Activated naive CD8-positive, alpha-beta T cell (primary cell): ENCODE data around the gene STIL.
"Not testable (repeated sequence)": the region's sequence is repeated elsewhere in the genome, so short reads cannot be mapped to it uniquely, and the experiment has no call there.

Experiments
- H3K27ac Mint-ChIP-seq: one replicate; pipeline ENCODE4 v1.8.0; 2021; ENCODE audit warnings: mixed read lengths
- H3K27me3 Mint-ChIP-seq: one replicate; pipeline ENCODE4 v1.8.0; 2021; ENCODE audit warnings: mixed read lengths
- H3K36me3 Mint-ChIP-seq: one replicate; pipeline ENCODE4 v1.8.0; 2021; ENCODE audit warnings: mixed read lengths
- H3K4me1 Mint-ChIP-seq: one replicate; pipeline ENCODE4 v1.8.0; 2021; ENCODE audit warnings: low read depth, mixed read lengths
- H3K4me3 Mint-ChIP-seq: one replicate; pipeline ENCODE4 v1.8.0; 2021; ENCODE audit warnings: mild to moderate bottlenecking, mixed read lengths
- H3K9me3 Mint-ChIP-seq: one replicate; pipeline ENCODE4 v1.8.0; 2021; ENCODE audit warnings: low read depth, mixed read lengths

STIL gene

DNA sequence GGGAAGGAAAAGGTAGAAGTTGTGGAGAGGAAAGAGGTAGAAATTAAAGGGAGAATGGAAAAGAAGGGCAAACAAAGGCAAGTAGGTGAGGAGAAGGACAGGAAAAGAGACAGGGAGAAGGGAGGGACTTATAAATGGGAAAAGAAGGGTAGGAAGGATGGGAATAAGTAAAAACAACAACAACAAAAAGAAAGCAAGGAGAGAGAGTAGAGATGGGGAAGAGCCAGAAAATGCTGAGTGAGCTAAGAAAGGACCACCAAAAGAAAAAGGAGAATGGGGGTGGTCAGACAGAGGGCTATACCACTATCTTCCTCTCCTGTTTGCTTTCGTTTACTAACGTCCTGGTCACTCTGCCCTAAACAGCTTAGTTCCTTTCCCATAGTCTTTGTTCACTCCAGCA, 17.9 kb upstream of the STIL start:
- H3K27me3 Mint-ChIP-seq = no peaks in the 10 kb centered on the region
- H3K27ac Mint-ChIP-seq = no peak overlapping the region
- no peak overlapping the region for H3K4me3 Mint-ChIP-seq
- peaks cover 16% of the 10 kb centered on the region for H3K4me1 Mint-ChIP-seq
- no peaks in the 10 kb centered on the region for H3K9me3 Mint-ChIP-seq
- H3K36me3 Mint-ChIP-seq = no peaks in the 10 kb centered on the region

DNA sequence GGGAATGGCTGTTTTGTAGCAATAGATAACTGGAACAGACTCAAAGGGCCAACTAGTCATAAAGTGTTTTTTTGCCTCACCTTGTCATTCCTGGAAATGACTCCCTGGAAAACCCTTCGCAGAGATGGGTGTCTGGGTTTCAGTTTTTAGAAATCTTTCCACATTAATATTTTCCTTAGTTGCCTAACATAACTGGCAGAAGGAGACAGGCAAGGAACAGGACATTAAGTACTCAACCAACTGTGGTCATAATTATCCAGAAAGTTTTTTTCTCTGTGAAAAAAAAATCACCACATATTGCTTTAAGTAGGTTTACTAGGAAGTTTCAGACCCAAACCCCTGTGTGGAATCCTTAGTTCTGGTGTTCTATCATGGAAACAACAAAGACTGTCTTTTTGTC, 16.3 kb upstream of the STIL start:
- no peaks in the 10 kb centered on the region for H3K27me3 Mint-ChIP-seq
- no peak overlapping the region for H3K4me3 Mint-ChIP-seq
- no peaks in the 10 kb centered on the region for H3K9me3 Mint-ChIP-seq
- no peaks in the 10 kb centered on the region for H3K36me3 Mint-ChIP-seq
- no peak overlapping the region for H3K27ac Mint-ChIP-seq
- peaks cover 10% of the 10 kb centered on the region for H3K4me1 Mint-ChIP-seq

DNA sequence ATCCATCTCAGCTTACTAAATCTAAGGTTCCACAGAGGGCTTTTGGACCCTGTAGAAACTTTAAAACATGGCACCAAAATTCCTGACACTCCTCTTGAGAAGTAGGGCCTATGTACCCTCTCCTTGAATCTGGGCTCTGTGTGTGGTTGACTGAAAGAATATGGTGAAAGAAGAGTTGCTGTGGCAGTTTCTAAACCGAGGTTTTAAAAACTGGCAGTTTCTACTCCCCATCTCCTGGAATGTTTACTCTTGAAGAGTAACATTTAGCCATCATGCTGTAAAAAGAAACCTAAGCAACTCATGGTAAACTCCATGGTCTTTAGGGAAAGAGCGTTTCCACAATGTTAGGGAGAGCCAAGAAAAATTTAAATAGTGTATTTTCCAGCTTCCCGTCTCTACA, 15.0 kb upstream of the STIL start:
- H3K4me3 Mint-ChIP-seq = no peak overlapping the region
- H3K27ac Mint-ChIP-seq = no peak overlapping the region

DNA sequence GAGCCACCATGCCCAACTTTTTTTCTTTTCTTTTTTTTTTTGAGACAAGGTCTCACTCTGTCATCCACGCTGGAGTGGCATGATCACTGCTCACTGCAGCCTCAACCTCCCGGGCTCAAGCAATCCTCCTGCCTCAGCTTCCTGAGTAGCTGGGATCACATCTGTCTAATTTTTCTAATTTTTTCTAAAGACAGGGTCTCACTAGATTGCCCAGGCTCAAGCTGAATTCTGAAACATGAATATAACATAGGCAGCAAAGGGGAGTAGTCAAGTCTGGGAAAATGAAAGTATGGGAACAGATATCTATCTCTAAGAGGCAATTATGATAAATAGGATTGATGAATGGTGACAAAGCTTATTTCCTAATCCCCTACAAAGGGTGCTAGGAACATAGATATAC, 12.3 kb upstream of the STIL start:
- Mint-ChIP-seq H3K4me1 (no peaks in the 10 kb centered on the region), H3K27ac (no peak overlapping the region), H3K9me3 (no peaks in the 10 kb centered on the region), H3K27me3 (no peaks in the 10 kb centered on the region), H3K4me3 (no peak overlapping the region), H3K36me3 (no peaks in the 10 kb centered on the region)

More for the DNA sequence above, 15.0 kb upstream of the STIL start:
- no peaks in the 10 kb centered on the region for H3K27me3 Mint-ChIP-seq
- H3K4me1 Mint-ChIP-seq = peaks cover 3% of the 10 kb centered on the region
- H3K9me3 Mint-ChIP-seq = no peaks in the 10 kb centered on the region
- H3K36me3 Mint-ChIP-seq = no peaks in the 10 kb centered on the region

DNA sequence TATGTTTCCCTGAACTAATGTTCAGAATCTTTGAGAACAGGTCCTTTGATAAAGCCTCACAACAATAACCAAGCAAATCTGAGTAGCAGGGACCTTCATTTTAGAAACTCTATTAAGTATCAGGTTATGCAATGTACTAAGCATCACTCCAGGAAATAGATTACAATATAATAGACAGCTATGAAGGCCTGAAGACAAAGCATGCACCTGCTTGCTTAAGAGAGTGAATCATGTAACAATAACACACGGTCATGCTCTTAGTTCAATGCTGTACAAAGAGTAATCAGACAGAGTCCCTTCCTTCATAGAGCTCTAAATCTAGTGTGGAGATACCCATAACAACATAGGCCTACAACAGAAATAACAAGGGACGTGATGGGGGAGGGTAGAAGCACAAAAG, 11.6 kb upstream of the STIL start:
- no peak overlapping the region for H3K27ac Mint-ChIP-seq
- H3K36me3 Mint-ChIP-seq = no peaks in the 10 kb centered on the region
- H3K4me1 Mint-ChIP-seq = no peaks in the 10 kb centered on the region
- H3K9me3 Mint-ChIP-seq = no peaks in the 10 kb centered on the region
- no peaks in the 10 kb centered on the region for H3K27me3 Mint-ChIP-seq
- H3K4me3 Mint-ChIP-seq = no peak overlapping the region

DNA sequence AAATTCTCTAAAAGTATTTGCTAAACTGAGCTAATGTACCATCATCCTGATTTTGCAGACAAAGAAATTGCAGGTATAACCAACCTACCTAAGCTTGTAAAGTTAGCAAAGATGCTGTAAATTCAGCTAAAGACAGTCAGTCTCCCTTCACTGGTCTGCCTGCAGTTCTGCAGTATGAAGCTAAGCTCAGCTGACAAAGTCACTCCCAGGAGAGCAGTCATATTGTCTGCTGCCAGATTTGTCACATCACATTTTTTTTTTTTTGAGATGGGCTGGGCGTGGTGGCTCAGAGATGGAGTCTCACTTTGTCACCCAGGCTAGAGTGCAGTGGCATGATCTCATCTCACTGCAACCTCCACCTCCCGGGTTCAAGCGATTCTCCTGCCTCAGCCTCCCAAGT, 10.7 kb upstream of the STIL start:
- Mint-ChIP-seq H3K4me1 (no peaks in the 10 kb centered on the region), H3K9me3 (no peaks in the 10 kb centered on the region), H3K27ac (no peak overlapping the region), H3K36me3 (no peaks in the 10 kb centered on the region), H3K27me3 (no peaks in the 10 kb centered on the region), H3K4me3 (no peak overlapping the region)

DNA sequence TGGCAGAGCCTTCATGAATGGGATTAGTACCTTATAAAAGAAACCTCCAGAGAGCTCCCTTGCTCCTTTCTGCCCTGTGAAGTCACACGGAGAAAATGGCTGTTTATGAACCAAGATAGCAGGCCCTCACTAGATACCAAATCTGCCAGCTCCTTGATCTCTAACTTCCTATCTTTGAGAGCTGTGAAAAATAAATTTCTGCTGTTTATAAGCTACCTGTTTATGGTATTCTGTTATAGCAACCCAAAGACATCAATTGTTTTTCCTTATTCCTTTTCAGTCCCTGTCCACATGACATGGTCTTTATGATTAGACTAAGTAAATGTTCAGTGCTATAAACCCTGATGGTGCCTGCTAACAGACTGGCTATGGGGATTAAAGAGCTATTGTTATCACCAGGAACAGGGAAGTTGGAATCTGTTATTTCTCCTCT, 9.7 kb upstream of the STIL start:
- no peaks in the 10 kb centered on the region for H3K27me3 Mint-ChIP-seq
- no peaks in the 10 kb centered on the region for H3K9me3 Mint-ChIP-seq
- H3K36me3 Mint-ChIP-seq = no peaks in the 10 kb centered on the region

DNA sequence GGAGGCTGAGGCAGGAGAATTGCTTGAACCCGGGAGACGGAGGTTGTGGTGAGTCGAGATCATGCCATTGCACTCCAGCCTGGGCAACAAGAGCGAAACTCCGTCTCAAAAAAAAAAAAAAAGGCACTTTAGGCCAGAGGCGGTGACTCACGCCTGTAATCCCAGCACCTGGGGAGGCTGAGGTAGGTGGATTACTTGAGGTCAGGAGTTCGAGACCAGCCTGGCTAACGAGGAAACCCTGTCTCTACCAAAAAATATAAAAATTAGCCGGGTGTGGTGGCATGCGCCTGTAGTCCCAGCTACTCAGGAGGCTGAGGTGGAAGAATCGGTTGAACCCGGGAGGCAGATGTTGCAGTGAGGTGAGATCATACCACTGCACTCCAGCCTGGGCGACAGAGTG, 6.0 kb upstream of the STIL start:
- H3K9me3 Mint-ChIP-seq, H3K4me1 Mint-ChIP-seq, H3K27me3 Mint-ChIP-seq, H3K27ac Mint-ChIP-seq, H3K4me3 Mint-ChIP-seq, H3K36me3 Mint-ChIP-seq: not testable (repeated sequence)

More for the DNA sequence above, 9.7 kb upstream of the STIL start:
- H3K4me1 Mint-ChIP-seq = no peaks in the 10 kb centered on the region
- H3K4me3 Mint-ChIP-seq = no peak overlapping the region
- H3K27ac Mint-ChIP-seq = no peak overlapping the region

DNA sequence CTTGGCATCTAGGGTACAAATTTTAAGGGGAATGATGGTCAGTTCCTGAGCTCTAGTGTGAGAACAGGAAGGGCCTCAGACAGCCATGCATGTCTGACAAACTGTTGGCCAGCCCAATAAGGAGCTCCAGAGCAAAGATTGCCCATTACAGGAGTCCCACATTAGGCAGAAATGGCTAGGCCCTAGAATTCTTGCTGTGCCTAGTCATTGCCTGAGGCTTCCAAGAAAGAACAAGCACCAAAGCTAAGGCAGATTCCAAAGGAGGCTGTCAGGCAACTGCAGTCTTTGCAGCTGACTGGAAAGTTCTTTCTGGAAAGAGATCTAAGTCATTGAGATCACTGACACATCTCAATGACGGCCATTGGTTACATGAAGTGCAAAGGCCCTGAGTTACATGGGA, 3.9 kb upstream of the STIL start:
- H3K36me3 Mint-ChIP-seq = no peaks in the 10 kb centered on the region
- H3K4me1 Mint-ChIP-seq = peaks cover 8% of the 10 kb centered on the region
- no peaks in the 10 kb centered on the region for H3K9me3 Mint-ChIP-seq
- no peak overlapping the region for H3K27ac Mint-ChIP-seq
- no peaks in the 10 kb centered on the region for H3K27me3 Mint-ChIP-seq
- no peak overlapping the region for H3K4me3 Mint-ChIP-seq

DNA sequence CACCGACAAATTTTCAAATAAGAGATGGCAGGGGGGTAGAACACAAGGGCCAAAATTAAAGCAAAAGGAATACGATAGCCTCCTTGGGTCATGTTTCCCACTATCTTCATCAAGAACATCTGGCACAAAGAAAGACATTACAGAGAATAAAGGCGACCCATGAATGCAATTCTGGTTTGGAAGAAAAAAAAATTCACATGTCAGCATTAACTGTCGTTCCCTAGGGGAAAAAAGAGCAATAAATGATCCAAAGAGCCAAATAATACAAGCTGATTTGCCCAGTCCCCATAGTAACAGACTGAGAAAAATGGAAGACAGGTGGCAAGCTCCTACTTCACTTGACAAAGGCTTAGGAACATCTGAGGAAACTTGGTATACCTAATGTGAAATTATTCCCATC, 4.5 kb downstream of the STIL start:
- H3K27ac Mint-ChIP-seq = no peak overlapping the region
- H3K4me1 Mint-ChIP-seq = peaks cover 11% of the 10 kb centered on the region
- H3K27me3 Mint-ChIP-seq = no peaks in the 10 kb centered on the region
- no peak overlapping the region for H3K4me3 Mint-ChIP-seq
- H3K36me3 Mint-ChIP-seq = no peaks in the 10 kb centered on the region
- no peaks in the 10 kb centered on the region for H3K9me3 Mint-ChIP-seq

DNA sequence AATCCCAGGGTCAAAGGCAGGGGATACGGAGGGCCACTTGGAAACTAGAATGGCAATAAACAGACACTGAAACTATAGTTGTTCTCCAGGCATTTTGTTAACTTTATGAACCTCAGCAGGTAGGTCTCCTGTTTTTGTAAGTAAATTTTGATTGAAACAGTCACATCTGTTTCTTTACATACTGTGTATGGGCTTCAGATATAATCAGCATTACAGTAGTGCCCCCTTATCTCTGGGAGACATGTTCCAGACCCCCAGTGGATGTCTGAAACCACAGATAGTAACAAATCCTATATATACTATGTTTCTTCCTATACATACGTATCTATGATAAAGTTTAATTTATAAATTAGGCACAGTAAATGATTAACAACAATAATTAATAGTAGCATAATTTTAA, 11.5 kb downstream of the STIL start:
- Mint-ChIP-seq H3K36me3 (peaks cover 11% of the 10 kb centered on the region), H3K27me3 (no peaks in the 10 kb centered on the region), H3K27ac (no peak overlapping the region), H3K4me1 (no peaks in the 10 kb centered on the region), H3K9me3 (no peaks in the 10 kb centered on the region), H3K4me3 (no peak overlapping the region)

DNA sequence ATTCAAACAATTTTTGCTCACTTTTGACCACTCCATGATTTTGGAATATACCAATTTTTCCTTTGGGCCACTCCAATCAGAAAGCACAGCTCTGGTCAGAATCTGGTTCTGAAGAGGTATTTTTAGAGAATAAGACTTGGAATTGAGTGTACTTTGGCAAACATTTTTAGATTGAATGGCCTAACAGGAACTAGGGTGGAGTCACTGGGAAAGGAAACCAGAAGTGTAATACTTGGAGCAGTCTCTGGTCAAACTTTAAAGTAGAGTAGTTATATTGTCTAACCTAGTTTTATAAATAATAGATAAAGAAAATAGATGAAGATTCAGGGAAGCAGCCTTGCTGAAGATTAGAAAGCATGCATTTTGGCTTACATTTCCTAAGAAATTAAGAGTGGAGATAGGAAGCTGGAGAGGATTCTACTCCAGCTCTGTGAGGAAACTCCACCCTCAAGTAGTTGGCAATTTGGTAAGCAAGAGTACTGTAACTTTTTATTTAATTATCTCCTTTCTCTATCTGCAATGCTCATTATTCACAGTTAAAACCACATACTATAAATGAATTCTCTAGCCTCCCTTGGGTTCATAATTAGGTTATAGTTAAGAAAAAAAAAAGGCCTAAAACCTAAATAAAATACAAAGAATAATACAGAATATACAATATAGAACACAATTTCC, 15.8 kb downstream of the STIL start:
- no peaks in the 10 kb centered on the region for H3K9me3 Mint-ChIP-seq
- no peaks in the 10 kb centered on the region for H3K27me3 Mint-ChIP-seq
- no peaks in the 10 kb centered on the region for H3K4me1 Mint-ChIP-seq
- H3K36me3 Mint-ChIP-seq = peaks cover 13% of the 10 kb centered on the region
- no peak overlapping the region for H3K27ac Mint-ChIP-seq
- H3K4me3 Mint-ChIP-seq = no peak overlapping the region

DNA sequence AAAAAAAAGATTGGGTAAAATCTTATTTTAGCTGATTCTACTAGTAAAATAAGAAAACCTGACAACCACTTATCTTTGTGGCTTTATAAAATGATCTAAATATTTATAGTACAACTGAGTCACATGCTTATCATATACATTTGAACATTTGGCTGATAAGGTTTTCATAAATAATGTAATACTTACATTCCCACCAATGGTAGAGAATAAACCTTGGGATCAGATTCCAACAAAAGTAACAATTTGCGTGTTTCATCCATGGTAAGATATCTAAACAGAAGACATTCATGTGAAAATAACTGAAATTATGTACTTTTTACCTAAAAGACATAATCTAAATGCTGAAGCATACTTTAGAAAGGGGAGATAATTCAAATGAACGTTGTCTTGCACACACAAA, 18.4 kb downstream of the STIL start:
- H3K27me3 Mint-ChIP-seq = no peaks in the 10 kb centered on the region
- H3K27ac Mint-ChIP-seq = no peak overlapping the region

DNA sequence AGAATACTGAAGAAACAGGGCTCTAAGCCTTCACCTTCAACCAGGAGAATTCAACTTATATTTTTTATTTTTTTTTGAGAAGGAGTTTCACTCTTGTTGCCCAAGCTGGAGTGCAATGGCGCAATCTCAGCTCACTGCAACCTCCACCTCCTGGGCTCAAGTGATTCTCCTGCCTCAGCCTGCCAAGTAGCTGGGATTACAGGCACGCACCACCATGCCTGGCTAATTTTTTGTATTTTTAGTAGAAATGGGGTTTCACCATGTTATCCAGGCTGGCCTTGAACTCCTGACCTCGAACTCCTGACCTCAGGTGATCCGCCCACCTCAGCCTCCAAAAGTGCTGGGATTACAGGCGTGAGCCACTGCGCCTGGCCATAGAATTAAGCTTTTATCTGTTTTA, 19.1 kb downstream of the STIL start:
- not testable (repeated sequence) for H3K27ac Mint-ChIP-seq, H3K9me3 Mint-ChIP-seq, H3K27me3 Mint-ChIP-seq, H3K4me1 Mint-ChIP-seq, H3K36me3 Mint-ChIP-seq, H3K4me3 Mint-ChIP-seq

More for the DNA sequence above, 18.4 kb downstream of the STIL start:
- no peaks in the 10 kb centered on the region for H3K4me1 Mint-ChIP-seq
- peaks cover 6% of the 10 kb centered on the region for H3K36me3 Mint-ChIP-seq
- H3K9me3 Mint-ChIP-seq = no peaks in the 10 kb centered on the region
- no peak overlapping the region for H3K4me3 Mint-ChIP-seq

DNA sequence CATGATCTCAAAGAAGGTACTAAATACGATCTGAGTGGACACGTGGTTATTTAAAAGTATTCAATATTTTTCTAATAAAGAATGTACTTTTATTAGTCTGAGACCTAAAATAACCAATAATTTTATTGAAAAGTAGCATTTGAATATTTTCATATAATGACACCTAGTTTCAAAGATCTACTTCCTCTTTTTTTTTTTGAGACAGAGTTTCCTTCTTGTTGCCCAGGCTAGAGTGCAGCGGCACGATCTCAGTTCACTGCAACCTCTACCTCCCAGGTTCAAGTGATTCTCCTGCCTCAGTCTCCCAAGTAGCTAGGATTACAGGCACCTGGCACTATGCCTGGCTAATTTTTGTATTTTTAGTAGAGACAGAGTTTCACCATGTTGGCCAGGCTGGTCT, 25.8 kb downstream of the STIL start:
- not testable (repeated sequence) for H3K4me3 Mint-ChIP-seq, H3K36me3 Mint-ChIP-seq, H3K27me3 Mint-ChIP-seq, H3K4me1 Mint-ChIP-seq, H3K27ac Mint-ChIP-seq, H3K9me3 Mint-ChIP-seq

DNA sequence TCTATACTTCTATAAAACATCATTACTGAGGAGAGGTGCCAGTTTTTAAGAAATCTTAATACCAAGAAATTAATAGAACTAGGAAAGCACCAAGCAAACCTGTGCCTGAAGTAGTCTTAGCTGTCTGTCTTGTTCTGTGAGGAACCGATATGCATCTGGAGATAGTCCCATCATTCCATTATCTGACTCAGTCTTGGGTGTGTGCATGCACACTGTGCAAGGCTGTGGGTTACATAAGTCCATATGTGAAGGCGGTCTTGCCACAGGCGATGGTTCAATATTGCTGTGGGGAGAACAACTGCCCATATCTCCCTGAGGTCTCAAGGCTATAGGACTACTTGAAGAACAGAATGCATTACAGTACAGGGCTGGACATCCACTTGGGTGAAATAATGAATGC, 33.8 kb downstream of the STIL start:
- H3K27me3 Mint-ChIP-seq = no peaks in the 10 kb centered on the region
- no peaks in the 10 kb centered on the region for H3K9me3 Mint-ChIP-seq
- H3K4me1 Mint-ChIP-seq = no peaks in the 10 kb centered on the region
- H3K36me3 Mint-ChIP-seq = peaks cover 7% of the 10 kb centered on the region
- H3K4me3 Mint-ChIP-seq = no peak overlapping the region
- no peak overlapping the region for H3K27ac Mint-ChIP-seq
